GM18870 (cell line): Measurements from ENCODE around the gene LCA5L.
A peak's percentile ranks its signal among the peaks of the same experiment; 100 is the strongest.
"Not testable (repeated sequence)": the region's sequence is repeated elsewhere in the genome, so short reads cannot be mapped to it uniquely, and the experiment has no call there.

Experiments
- ATAC-seq: cut with Tn5 transposase; IDR thresholded peaks from one replicate; pipeline ENCODE4 v1.9.1; 2021; ENCODE audit warnings: moderate library complexity; ENCODE audit not compliant: unreplicated experiment

The LCA5L gene

DNA sequence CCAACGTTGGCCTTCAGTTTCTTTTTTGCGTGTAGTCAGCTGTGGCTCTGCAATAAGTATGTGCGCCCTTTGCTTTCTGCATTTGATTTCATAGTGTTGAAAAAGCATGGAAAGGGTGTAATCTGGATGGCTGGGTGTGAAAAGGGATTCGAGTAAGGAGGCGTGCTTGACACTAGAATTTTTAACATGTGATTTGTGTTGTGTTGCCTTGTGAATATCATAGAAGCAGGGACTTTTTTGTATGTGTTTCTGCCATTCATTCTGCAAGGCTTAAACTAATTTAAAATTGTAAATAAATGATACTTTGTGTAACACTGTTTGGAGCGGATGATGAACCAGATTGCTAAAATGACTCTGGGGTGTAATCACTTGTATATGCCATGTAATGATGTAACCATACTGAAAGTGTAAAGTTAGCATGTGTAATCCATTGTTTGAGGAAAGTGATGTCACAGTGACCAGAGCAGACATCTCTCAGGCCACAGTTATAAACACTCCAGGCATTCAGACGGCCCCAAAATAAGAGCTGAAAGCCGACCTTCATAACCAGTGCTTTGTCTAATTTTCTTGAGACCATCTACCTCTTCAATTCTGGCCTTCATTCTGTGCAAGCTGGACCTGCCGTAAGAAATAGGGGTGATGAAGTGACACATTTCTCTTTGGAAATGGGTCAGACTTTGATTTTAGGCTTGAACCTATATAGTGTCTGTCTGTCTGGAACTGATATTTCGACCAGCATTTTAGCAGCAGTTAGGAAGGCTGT is 6.8 kb upstream of the LCA5L start:
- no peak for ATAC-seq

DNA sequence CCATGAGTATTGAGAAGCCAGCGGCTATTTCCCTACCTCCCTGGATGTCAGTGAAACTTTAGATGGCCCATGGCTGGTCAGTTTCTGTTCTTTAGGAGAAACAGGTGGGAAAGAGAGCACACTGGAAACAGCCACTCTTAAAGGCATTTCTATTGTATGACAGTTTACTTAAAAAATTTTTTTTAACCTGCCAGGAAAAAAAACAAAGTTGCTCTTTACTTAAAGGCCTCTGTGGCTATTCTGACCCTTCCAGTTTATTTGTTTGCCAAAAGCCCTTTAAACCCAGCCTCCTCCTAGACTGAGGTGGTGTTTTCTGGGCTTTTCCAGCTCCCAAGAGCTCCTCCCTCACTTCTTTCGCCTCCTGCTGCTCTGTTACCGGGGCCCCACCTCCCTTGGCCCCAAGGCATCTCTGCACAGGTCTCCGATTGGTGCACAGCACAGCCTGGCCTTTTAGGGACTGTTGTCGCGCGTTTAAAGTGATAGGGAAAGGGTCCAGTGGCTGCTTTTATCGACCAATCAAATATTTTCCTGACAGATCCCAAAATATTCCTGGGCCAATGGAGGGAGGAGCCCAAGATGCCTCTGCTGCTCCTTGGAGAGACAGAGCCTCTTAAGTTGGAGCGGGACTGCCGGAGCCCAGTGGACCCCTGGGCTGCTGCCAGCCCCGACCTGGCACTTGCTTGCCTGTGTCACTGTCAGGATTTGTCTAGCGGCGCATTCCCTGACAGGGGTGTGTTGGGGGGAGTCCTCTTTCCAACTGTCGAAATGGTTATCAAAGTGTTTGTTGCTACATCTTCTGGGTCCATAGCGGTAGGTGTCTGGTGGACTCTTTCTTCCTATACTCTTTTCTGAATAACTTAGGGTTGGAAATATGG is 6.0 kb upstream of the LCA5L start, which contains the start of gene SH3BGR:
TSS of gene SH3BGR (plus strand) at position 639 of the 875 bp plus-strand sequence. CDS start at position 766, 127 bp downstream.
- no peak for ATAC-seq

- ATAC-seq: no peak
These were observed 1.7 kb upstream of the LCA5L start for GRCh38 chr21:39447264-39447663.

DNA sequence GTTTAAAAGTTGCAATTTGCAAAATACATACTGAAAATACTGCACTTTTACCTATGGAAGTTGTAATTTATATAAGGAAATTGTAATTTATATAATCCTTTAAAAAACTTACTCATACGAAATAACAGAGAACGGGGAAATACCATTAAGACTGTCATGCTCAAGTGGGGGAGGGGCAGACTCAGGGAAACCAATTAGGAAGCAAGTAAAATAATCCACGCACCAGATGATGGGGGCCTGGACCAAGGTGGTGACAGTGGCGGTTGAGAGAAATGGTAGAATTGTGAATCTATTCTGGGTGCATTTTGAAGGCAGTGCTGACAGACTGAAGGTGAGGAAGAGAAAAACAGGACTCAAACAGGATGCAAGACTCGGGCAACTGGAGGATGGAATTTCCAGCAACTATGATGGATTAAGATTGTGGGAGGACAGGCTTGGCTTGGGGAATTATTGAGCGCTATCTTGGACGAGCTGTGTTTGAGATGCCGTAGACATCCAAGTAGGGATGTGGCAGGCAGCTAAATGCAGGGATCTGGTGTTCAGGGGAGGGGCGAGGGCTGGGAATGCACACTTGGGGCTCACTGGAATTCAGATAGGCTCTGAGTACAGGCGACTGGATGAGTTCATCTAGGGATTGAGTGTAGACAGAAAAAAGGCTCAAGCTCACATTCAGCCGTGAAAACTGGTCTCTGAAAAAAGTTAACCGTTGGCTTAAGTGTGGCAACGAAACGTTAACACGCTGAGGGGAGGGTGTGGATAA is 977 bp downstream of the LCA5L start:
- ATAC-seq: no peak

DNA sequence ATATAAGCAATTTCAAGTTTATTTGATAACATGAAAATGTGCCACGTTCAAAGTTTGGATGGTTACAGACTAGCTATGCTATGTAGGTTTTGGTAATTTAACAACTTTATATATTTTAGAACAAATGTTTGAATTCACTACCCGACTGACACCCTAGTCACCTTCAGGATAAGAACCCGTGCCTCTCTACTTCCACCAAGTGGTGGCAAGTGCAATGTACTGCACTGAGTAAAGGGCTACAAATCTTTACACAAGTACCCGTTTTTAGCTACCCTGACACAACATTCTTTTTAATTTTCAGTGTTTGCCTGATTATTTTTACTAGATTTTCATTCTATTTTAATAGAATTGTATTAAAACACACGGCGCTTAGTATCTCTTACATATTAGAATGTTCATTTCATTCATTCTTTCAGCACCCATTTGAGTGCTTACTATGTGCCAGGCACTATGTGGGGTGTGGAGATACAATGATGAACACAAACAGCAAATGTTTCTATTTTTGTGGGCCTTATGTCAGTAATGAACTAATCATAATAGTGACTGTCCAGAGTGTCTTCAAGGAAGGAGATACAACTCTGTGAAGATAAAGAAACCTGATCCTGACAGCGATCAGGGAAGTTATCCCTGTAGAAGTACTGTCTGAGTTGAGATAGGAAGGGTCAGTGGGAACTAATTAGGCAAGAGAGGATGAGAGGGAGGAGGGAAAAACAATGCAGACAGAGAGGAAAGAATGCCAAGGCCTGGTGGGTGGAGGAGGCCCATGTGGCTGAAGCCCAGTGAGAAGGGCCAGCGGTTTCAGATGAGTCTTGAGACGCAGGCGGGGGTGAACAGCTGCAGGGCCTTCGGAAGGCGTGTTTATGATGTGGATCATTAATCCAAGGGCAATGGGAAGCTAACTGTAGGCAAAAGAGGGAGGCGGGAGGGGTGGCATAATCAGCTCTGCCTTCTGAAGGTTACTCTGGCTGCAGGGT is 3.8 kb downstream of the LCA5L start:
- ATAC-seq: no peak

GRCh38 chr21:39439232-39439631 is 6.3 kb downstream of the LCA5L start:
- no peak for ATAC-seq

DNA sequence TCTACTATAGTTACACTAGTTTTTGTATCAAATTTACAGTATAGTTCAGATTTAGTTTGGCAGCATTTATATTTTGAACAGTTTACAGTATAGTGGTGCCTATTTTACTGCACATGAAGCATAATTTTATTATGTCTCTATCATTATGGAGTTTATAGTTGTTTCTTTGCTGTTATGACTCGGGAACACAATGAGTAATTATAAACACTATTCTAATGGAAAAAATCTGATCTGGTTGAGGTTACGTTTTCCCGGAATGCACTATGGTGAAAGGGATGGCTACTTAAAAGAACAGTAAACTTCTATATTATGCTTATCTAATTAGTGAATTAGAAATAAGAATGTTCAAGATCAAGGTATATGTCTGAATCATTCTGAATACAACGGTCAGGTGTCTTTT is 10.6 kb downstream of the LCA5L start:
- no peak for ATAC-seq

DNA sequence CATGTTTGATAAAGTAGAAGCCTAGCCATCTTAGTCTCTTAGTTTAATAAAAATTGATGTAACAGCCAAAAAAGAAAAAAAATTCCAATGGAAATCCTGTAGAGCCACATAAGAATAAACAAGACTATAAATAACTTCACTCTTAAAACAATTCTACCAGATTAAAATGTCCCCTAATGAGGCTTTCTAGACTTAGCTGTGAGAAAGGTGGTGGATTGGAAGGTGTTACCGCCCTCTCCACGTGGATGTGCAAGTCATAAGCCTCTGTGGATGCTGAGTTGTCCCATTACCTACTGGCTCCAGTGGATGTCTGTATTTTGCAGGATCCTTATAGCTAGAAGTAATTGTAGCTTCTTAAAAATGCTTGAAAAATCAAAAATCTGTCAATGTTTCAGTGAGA is 14.6 kb downstream of the LCA5L start:
- ATAC-seq: no peak

- no peak for ATAC-seq
These were observed 15.1 kb downstream of the LCA5L start for GRCh38 chr21:39430457-39430856.

GRCh38 chr21:39430016-39430415 is 15.6 kb downstream of the LCA5L start:
- no peak for ATAC-seq

DNA sequence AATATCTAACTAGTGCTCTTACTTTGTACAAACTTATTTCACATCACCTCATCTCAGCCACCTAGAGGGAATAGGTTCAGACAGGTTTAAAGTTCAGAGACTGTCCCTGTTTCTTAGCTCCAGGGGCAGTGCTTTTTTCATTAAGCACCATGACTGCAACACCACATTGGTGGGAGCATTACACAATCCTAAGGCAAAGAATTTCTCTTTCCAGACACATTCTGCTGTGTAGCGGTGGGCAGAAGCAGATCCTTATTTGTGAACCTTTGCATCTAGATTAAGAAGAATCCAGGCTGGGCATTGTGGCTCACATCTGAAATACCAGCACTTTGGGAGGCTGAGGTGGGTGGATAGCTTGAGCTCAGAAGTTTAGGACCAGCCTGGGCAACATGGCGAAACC is 16.1 kb downstream of the LCA5L start:
- ATAC-seq: no peak

DNA sequence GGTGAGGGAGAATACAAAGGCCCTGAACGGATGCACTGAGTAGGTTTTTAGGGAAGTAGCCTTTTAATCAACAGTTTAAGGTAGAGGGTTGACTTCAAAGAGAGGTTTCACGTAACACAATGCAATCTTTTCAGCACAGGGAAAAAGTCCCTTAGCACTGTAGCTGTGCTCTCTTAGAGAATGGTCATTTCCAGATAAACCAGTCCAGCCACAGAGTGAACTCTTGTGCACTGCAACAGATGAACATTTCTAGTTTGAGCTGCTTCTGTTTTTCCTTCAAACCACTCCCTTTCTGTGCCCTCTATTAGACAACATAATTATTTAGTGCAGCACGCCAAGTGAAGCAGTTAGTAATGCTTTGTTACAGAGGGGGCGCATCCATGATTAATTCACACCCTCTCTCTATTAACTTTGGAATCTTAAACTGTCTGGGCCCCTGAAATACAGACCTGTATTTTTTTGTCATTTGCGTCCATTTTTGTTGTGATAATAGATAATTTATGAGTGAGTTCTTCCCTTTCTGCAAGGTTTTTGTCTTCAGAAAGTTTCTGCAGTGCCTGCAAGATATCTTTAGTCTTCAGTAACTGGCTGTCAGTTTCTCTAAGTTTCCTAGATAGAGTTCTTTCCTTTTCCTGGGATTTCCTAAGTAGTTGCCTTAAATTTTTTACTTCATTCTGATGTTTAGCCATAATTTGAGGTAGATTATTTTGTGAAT is 22.9 kb downstream of the LCA5L start:
- ATAC-seq: no peak

DNA sequence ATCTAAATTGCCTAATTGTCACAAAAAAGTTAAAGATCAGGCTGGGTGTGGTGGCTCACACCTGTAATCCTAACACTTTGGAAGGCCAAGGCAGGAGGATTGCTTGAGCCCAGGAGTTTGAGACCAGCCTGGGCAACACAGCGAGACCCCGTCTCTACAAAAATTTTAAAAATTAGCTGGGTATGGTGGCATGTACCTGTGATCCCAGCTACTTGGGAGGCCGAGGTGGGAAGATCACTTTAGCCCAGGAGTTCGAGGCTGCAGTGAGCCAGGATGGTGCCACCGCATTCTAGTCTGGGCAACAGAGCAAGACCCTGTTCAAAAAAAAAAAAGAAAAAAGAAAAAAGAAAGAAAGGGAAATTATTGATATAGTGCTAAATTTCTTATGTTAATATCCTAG is 26.4 kb downstream of the LCA5L start:
- not testable (repeated sequence) for ATAC-seq

- ATAC-seq: no peak
These were observed 39.5 kb downstream of the LCA5L start for GRCh38 chr21:39406065-39406464.

DNA sequence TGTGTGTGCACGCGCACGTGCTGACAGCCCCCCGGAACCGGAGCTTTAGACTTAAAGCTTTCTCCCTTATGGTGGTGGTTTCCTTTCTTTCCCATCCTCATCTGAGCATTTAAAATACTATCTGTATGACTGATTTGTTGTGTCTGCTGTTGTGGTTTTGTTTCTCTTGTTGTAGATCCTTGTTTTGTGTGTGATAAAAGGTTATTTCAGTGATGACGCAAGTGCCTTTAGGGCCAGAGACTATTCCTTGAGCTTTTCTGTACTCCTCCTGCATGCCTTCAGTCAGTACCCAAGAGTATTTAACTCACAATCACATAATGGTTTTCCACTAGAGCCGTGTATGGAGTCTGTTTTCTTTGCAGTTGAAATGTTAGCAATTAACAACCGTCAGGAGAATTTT is 45.4 kb downstream of the LCA5L start:
- ATAC-seq: no peak

DNA sequence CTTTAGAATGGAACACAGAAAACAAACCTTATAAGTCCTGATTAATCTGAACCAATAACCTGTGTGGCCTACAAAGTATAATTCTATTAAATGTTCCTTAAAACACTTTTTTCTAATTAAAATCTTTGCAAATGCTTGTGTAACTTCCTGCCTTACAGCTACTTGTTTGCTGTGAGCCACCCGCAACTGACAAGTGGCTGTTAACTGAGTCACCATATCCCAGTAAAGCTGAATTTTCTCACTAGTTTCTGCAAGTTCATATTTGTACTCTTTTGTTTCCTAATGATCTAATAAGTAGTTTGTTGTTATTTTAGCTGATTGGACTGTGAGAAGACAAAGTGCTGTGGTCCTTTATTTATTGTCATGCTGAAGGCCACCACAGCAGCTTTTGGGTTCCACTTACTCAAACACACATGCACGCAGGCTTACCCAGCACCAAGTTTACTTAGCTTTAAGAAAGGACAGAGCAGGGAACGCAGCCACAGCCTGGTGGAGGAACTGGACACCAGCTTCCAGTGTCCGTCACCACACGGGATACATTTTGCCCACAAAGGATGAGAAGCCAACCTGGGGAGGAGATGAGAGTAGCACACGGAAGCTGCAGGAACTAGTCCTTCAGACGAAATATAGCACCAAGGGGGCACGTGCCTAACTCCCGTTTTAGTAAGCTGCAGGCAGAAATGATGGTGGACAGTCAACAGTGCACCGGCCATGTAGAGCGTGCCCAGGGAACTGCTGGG is 47.8 kb downstream of the LCA5L start:
- no peak for ATAC-seq

GRCh38 chr21:39392981-39393380 is 52.6 kb downstream of the LCA5L start:
- no peak for ATAC-seq

DNA sequence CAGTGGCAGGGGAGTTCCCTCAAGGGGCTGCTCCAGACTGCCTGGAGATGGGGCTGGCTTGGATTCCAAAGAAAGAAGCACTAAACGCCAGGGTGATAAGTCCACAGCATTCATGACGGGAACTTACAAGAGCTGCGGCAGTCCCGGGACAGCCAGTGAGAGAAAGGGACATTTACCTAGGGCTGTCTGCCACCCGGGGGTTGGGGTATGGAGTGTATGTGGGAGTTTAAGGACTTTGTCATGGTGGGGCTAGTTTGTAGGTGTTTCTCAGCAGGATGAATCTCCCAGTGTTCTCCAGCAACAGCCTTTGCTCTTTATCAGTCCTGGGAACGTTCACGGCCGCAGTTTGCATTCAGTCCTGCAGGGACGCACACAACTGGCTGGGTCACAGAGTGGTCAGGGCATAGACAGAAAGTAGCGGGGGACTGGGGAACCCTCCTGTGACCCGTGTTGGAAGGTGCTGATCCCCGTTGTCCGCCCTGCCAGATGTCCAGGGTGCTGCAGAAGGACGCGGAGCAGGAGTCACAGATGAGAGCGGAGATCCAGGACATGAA is 55.3 kb downstream of the LCA5L start:
- no peak for ATAC-seq

- ATAC-seq: peak; percentile 7
These were observed 56.8 kb downstream of the LCA5L start for GRCh38 chr21:39388811-39389155.
